NCI-H1048 (cell line): ENCODE measurements around the gene ERI3.
"Not testable (repeated sequence)": the region's sequence is repeated elsewhere in the genome, so short reads cannot be mapped to it uniquely, and the experiment has no call there.

Experiments used
- DNase-seq: peaks from one replicate; lab custom pipeline; 2025; lab: John Stamatoyannopoulos, UW

The ERI3 gene

DNA sequence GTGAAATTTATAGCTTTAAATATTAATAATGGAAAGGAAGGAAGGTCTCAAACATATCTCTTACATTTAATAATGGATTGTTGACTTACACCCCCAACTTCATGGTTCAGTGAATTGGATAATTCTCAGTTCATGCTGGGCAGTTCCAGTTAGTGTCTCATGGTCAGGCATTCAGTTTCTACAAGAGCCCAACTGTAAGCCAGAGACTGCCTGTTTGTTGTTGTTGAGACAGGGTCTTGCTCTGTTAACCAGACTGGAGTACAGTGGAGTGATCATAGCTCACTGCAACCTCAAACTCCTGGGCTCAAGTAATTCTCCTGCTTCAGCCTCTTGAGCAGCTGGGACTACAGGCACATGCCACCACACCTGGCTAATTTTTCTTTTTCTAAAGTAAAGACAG is 146.8 kb downstream of the ERI3 start:
- DNase-seq: no peak

DNA sequence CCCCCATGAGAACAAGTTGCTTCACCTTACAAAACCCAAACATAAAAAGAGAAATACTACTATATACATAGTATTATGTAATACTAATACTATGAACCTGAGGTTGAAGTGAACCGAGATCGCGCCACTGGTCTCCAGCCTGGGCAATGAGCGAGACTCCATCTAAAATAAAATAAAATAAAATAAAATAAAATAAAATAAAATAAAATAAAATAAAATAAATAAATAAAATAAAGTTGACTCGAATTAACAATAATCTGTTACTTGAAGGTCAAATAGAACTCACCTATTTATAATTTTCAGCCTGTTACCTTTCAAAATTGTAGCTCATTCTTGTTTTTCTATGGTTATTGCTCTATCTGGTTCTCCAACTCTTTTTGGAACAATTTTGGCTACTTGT is 148.5 kb downstream of the ERI3 start:
- not testable (repeated sequence) for DNase-seq

DNA sequence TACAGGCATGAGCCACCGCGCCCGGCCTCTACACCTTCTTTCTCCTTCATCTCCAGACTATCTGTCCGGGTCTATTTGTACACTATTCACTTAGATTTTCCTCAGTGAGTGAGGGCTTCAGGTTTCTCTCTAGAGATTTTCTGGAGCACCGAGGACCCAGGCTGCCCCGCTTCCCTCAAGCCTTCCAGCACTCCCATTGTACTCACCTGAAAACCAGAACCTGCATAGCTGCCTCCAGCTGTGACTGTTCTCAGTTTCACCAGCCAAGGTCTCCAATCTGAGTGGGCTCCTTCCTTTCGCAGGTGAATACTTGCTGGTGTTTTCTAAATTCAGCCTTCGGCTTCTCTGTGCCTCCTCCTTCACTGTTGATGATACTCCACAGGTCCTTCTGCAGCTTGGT is 154.7 kb downstream of the ERI3 start:
- no peak for DNase-seq

DNA sequence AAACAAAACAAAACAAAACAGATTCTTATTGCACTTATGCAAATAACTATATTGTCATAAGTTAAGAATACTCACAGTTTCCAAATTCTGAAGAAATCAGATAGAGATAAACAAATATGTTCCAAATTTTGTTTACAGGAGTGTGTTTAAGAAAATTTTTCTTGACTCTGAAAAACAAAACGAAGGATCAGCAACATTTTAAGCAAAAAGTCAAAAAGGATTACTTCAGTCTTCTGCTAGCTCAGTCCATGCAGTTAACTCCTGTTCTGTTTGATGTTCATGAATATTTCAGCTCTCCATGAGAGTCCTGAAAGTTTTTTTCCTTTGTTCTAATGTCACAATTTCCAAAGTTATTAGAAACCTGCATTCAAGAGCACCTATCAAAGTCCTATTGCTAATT is 180.4 kb downstream of the ERI3 start:
- no peak for DNase-seq
